Measurements from ENCODE around the gene KIRREL1.

KIRREL1 gene

DNA sequence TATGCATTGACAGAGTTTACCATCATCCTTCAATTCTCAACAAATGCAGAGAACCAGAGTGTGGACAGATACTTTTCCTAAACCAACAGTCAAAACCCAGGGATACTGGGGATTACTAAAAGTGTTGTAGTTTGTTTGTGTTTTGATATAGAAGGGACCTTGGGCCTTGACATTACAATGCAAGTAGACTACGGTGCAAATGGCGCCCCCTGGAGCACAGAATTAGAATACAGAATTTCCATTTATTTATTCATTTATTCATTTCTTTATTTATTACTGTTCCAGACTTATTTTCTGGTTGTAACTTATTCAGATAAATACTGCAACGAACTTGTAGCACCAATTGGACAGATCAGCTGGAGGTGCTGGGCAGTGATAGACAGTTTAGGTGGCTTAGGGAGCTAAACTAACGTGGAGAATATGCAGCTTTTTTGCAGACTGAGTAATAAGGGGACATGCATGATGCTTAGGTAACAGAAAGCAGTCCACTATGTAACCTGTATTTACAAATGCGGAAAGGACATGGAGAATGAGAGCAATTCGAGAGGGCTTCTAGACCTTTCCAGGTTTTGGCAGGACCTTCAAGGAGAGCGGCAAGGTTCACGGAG lies 42.6 kb downstream of the KIRREL1 start:
- no peak for DNase-seq (ENCODE audit: low read depth)

DNA sequence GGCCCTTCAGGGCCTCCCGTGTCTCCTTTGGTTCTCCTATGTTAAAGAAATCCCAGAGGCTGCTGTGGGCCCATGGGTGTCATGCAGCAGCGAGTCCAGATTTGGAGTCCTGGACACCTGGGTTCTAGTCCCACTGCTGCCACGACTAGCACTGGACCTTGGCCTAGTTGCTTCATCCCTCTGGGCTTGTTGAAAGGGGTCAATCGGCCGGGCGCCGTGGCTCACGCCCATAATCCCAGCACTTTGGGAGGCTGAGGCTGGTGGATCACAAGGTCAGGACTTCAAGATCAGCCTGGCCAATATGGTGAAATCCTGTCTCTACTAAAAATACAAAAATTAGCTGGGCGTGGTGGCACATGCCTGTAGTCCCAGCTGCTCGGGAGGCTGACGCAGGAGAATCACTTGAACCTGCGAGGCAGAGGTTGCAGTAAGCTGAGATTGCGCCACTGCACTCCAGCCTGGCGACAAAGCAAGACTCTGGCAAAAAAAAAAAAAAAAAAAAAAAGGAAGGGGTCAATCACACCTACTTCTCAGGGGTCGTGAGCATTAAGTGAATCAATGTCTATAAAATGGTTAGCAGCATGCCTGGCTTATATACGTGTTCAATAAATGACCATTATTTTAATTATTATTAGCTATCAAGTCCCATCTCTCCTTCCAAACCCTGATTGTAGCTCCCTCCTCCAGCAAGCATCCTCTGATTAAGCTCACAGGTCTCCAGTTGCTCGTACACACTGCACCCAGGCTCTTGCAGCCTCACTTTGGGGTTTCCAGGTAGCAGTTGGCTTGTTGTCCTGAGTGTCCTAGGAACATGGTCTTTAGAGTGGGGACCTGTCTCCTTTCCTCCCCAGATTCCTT lies 43.8 kb downstream of the KIRREL1 start:
- DNase-seq (ENCODE audit: low read depth) = no peak

DNA sequence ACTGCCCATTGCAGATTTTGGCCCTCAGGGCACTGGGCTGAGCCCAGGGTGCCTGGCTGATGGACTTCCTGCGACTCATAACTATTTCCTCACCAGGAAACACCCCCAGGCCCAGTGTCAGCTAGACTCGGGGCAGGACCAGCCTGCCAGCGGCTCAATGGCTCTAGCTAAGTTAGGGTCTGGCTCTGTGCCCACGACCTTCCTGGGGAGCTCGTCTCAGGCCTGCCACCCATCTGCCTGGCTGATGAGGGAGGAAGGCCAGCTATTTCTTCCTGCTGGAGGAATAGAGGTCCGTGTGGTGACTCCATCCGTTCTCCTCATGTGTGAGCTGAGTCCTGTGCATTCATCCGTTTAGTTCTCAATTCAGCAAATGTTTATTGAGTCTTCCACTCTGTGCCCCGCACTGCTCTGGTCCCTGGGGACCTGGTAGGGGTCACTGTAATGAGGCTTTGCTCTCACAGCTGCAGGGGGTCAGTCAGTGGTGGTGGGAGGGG lies 44.5 kb downstream of the KIRREL1 start:
- no peak for DNase-seq (ENCODE audit: low read depth)

DNA sequence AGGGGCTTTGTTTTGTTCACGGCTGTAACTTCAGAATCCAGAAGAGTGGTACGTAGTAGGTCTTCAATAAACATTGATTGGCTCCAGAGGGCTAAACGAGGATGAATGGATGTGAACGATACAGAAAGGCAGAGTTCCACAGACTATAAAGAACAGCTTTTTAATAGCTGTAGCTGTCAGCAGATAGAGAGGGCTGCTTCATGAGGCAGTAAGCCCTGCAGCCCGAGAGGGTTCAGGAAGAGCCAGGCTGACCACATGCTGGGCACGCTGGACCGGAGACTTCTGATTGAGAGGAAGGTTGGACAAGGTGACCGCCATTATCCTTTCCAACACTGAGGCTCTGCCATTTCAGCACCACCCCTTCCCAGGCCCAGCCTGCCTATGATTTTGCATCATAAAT lies 45.3 kb downstream of the KIRREL1 start:
- DNase-seq (ENCODE audit: low read depth) = no peak

DNA sequence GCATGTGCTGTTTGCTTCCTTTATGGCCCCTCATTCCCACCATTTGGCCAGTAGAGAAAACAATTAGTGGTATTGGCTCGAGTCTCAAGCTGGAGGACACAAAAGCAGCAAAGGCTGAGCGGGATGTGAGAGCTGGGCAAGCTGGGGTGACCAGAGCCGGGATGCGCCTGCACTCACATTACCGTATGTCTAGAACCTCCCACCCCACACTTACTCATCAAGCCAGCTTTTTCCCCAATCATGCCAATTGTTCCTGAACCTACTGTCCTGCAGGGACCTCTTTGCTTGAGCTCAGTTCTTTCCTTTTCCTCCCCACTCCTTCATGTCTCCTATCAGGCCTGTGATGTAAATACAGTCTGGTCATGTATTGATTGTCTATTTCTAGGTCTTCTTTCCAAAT lies 45.9 kb downstream of the KIRREL1 start:
- DNase-seq (ENCODE audit: low read depth) = no peak

DNA sequence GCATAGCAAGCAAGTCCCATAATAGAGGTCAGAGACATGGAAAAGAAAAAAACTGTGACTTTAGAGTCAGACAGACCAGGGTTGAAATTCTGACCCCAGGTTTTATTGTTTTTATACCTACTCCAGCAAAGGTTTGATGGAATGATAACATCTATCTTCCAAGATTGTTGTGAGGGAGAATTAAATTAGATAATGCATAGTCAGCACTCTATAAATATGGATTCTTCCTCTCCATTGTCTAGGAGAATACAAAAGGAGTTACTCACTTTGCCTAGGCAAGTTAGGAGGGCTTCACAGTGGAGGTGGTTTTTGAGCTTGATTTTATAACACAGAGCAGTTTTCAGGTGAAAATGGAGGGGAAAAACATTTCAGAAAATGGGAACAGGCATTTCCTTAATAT lies 46.9 kb downstream of the KIRREL1 start:
- DNase-seq (ENCODE audit: low read depth) = no peak

DNA sequence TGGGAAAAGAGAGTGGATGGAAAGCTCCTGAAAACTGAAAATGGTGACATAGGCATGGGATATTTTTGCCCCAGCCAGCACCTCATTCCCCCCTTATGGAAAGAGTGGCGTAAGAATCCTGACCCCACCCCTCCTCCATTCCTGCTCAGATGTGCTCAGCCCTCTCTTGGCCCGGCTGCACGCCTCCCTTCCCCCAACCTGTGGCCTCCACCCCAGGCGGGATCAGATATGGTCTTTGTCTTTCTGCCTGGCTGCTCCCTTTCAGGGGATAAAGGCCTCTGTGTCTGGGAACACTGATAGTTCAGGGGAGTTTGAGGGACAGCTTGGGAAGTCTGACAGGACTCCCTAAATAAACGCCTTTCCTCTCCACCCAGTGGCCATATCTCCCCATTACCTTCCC lies 49.8 kb downstream of the KIRREL1 start:
- no peak for DNase-seq (ENCODE audit: low read depth)

DNA sequence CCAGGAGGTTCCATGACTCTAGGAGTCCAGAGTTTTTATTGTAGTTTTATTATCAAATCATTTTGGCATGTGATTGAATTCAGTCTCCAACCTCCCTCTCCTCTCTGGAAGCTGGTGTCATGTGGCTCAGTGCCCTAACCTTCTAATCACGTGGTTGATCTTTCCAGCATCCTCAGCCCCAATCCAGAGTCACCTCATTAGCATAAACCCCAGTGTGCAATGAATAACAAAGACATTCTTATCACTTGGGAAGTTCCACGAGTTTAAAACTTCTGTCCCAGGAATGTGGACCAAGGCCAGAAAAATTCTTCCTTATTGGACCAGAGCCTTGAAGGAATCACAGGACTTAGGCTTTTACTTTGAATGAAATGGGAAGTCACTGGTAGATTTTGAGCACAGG lies 52.2 kb downstream of the KIRREL1 start:
- DNase-seq (ENCODE audit: low read depth) = no peak

DNA sequence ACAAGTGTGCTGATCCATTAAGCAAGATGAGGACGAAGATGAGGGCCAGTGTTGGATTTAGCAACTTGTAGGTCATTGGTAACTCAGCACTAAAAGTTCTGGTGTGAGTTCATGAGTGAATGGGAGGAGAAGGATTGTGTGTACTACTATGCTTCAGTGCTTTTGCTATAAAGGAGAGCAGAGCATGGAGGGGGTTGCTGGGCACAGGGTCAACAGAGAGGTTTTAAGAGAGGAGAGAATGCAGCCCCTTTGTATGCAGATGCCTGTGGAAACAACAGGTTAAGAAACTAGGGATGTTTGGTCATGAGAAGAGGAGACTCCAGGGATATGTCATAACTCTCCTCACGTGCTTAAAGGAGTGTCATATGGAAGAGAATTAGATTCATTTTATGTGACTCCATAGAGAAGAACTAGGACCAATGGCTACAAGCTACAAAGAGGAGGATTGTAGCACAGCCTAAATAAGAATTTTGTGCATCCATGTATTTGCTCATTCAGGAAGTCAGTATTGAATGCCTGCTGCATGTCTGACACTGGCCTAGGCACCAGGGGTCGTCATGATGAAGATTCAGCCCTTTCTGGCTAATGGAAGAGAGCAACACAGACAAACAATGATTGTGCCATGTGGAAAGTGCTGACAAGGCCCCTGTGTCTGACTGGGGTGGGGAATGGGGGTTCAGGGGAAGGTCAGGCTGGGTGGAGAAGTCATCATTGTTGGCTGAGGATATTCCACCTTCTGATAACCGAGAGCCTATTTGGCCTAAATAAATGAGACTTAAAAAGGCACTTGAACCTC lies 53.5 kb downstream of the KIRREL1 start:
- no peak for DNase-seq (ENCODE audit: low read depth)

DNA sequence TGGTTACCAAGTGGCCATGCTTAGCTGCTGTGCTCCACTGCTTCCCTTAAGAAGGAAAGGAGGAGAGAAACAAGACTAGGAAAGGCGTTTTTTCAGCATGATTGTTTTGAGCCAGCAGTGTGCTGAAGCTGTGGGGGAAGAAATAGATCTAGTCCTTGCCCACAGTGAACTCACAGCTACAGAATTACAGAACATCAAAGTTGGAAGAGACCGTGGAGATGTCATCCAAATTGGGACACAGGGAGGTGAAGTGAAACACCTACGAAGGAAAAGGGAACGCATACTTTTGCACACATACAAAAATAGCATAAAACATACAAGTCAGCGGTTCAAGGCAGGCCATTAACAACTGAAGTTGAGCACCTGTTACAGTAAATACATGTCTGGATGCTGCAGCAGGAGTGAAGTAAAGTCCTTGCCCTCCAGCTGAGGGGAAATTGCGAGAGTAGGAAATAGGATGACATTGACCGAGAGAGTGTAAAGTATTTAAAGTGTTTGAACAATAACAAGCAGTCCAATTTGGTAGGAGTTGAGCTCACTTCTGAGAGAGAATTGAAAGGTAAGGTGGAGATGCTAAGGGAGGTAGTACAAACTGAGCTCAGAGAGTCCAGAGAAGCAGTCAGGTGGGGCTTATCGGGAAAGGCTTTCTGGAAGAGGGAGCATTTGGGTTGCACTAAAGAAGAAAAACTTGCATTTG lies 55.1 kb downstream of the KIRREL1 start:
- DNase-seq (ENCODE audit: low read depth) = no peak

DNA sequence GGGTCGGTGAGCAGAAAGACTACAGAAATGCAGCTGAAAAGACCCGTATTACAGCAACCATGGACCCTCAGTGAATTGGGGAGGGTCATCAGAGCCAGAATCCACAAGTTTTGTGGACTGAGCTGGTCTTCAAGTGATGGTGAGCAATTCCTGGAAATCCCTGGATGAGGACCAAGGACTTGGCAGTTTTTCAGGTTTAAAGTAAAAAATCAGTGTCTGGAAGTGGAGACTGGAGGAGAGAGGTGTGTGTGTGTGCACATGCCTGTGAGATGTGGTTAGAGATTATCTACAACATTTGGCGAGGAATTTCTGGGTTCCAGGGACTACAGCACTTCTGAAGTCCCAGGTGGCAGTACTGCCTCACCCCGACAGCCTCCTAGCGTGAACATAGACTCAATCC lies 56.4 kb downstream of the KIRREL1 start:
- no peak for DNase-seq (ENCODE audit: low read depth)

DNA sequence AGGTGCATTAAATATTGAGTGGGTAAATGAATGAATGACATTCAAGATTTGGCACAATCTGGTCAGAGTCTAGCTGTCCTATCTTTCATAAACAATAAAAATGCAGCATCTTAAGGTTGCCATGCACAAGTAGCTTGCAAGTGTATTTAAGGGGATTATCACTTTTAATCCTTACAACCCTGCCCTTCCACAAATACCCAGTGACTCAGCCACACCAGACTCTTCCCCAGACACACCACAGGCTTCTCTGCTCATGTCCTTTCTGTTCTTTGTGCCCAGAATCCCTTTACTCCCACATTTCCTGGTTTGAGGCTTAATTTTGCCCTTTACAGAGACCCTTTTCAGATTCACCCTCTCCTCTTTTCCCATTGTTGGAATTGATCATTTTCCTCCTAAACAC lies 59.8 kb downstream of the KIRREL1 start:
- no peak for DNase-seq (ENCODE audit: low read depth)

DNA sequence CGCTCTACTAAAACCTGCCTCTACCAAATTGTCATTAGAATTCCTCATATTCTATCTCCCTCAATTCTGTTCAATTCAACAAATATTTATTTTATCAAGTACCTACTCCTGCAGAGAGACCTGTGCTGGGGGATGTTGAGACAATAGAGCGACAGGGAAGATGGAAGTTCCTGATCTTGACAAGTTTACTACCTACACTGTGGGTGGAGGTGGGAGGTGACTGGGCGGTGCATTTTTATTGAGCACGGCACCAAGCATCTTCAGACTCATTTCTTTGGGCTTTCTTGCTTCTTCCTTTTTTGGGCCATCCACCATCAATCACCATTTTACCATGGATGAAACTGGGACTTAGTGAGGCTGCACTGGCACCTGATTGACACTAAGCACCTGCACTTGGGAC lies 61.3 kb downstream of the KIRREL1 start:
- no peak for DNase-seq (ENCODE audit: low read depth)

DNA sequence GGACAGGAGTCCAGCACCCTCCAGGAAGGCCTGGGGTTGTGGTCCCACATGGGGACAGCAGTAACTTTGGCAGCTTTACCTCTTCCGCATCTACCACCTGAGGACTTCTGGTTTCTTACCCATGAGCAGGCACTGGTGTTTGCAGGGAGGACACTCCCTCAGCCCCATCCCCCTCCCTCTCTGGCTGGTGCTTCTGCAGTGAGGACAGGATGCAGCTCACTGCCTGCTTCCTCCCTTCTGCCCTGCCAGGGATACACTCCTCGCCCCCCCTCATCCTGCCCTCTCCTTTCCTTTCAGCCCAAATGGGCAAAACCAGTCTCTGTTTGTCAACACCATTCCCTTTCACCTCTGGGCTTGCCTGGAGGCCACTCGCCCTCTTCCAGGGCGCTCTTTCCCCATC lies 62.4 kb downstream of the KIRREL1 start:
- DNase-seq (ENCODE audit: low read depth) = no peak

DNA sequence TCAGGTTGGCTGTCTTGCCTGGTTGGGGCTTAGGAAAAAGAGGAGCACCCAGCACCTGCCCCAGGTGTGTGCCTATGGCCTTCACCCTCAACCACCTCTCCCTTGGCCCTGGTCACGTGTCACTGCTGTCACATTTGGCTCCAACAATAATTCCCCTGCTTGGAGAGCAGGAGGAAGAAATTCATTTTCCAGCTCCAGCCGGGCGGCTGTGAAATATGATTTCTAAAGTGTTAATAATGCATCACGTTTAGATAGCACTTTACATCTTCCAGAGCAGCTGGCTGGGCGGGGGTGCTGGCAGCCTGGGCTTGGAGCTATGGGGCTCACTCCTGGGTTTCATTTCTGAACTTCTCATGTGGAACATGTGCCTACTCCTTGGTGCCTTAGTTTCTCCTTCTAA lies 63.1 kb downstream of the KIRREL1 start:
- no peak for DNase-seq (ENCODE audit: low read depth)

DNA sequence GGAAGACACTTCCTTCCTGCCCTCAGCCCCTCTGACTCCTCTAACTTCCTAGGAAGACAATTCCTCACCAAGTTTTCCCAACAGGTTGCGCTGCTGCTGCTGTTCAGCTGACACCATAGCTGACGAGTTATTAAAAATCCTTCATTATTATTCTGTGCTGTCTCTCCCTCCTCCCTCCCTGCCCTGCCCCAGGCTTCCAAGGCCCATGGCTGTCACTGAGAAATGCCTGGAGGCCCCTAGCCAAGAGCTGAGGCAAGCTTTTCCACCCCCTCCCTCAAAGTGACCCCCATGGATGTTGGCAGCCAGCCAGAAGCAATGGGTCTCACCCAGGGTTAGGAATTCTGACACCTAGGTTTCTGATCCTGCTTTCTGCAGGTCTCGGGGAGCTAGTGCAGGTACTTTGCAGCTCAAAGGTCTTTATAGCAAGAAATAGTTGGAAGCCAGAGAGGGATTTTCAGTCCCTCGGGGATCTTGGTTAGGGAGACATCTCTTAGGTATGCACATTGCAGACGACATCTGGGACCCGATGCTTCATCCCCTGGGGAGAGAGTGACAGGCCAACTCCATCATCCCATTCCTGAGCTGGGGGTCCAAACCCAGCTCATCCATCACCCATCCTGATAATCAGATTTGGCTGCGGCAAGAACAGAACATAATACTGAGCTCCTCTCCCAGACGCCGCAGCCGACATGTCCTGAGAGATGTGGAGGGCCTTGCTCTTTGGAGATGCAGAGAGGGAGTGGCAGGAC lies 65.0 kb downstream of the KIRREL1 start:
- DNase-seq (ENCODE audit: low read depth) = no peak

DNA sequence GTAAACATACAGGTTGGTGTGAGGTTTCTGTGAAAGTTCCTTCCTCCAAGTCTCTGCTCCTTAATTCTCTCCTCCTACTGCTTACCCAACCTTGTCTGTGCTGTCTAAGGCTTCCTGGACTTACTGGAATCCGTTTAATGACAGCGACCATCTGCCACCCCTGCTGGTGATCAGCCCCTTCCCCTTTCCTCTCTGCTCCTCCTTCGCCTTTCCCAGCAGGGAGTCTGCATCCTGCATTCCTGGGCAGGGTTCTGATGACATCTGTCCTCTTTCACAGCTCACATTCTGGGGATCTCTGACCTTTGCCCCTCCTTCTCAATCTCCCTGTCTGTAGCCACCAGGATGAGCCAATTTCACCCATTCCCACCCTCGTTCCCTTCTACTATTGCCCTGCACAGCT lies 66.5 kb downstream of the KIRREL1 start:
- DNase-seq (ENCODE audit: low read depth) = no peak

DNA sequence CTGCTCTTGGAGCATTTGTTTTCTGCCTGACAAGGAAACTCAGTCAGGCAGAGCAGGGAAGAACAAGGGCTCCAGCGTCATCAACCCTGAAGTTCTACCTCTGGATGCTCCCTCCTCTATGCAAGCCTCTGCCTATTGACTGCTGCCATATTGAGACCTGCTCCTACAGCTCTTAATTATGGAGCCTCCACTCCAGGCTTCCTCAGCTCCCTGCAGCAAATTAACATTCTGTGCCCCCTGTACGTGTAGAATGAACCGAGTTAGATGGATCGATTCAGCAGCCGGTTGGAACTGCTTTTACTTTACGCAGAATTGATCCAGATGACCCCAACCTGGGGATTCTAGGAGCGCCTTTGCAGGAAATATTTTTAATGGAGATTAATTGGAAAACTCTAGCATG lies 68.7 kb downstream of the KIRREL1 start:
- DNase-seq (ENCODE audit: low read depth) = no peak

DNA sequence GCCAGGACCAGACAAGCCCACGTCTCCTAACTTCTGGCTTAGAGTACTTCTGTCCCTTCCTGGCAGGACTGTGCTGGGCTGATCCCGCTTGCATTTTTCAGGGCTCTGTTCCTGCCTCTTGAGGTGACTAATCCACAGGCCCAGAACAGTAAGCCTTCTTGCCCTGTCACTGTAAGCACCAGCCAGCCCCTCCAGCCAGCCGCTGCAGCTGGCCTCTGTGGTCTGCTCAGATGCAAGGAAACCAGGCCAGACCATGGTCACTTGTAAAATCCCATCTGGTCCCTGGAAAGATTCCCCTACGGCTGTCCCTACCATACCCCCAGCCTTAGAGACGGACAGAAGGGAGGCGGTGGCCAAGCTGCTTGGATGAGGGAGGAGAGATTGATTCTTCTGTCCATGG lies 74.2 kb downstream of the KIRREL1 start:
- DNase-seq (ENCODE audit: low read depth) = no peak

DNA sequence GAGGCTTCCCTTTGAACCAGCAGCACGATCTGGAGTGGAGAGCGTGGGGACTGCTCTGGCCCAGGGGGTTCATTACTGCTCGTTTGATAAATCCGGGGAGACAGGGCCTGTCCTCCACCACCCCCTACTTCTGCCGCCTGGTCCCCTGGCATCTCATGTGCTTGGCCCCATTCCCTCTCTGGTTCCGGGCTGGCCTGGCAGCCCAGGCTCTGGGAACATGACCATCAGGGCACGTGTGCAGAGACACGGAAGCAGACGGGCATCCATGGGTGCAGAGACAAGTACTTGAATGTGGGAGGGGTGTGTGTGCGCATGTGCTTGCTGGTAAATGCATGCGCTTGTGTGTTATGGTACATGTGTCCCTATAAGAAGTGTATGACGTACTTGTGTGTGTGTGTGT lies 75.5 kb downstream of the KIRREL1 start:
- DNase-seq (ENCODE audit: low read depth) = no peak

DNA sequence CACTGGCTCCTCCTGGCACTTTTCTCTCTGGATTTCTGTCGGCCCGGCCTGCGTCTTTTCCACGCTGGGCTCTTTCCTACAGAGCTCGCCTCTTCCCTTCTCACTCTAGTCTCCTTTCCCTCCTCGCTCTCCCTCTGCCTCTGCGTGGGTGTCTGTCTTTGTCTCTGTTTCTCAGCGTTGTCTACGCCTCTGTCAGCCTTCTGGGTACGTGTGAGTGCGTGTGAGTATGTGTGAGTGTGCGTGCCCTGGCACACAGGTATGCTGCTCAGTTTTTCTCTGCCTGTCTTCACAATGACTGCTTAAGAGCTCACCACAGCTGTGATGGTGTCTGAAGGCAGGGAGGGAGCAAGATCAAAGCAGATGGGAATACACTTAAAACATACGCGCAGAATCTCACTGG lies 77.7 kb downstream of the KIRREL1 start:
- DNase-seq (ENCODE audit: low read depth) = no peak
